ENCODE results near the gene TMEFF1. TPM values are rescaled to one million over a fixed set of nuclear protein-coding genes. Genes with fewer than 3 reads are reported as not detected.
"Not testable (repeated sequence)": the region's sequence is repeated elsewhere in the genome, so short reads cannot be mapped to it uniquely, and the experiment has no call there.

The TMEFF1 gene
- total RNA-seq, 1 experiment from 2014 or later, result not detected

GRCh38 chr9:100473276-100474081 is 530 bp downstream of the TMEFF1 start:
- H3K27me3 ChIP-seq, result no peaks in the 10 kb centered on the region
- peak overlapping the region; percentile 56 for H3K4me3 ChIP-seq
- H3K9me3 ChIP-seq, result no peaks in the 10 kb centered on the region
- no peaks in the 10 kb centered on the region for H3K36me3 ChIP-seq
- DNase-seq, result peak; percentile 49

DNA sequence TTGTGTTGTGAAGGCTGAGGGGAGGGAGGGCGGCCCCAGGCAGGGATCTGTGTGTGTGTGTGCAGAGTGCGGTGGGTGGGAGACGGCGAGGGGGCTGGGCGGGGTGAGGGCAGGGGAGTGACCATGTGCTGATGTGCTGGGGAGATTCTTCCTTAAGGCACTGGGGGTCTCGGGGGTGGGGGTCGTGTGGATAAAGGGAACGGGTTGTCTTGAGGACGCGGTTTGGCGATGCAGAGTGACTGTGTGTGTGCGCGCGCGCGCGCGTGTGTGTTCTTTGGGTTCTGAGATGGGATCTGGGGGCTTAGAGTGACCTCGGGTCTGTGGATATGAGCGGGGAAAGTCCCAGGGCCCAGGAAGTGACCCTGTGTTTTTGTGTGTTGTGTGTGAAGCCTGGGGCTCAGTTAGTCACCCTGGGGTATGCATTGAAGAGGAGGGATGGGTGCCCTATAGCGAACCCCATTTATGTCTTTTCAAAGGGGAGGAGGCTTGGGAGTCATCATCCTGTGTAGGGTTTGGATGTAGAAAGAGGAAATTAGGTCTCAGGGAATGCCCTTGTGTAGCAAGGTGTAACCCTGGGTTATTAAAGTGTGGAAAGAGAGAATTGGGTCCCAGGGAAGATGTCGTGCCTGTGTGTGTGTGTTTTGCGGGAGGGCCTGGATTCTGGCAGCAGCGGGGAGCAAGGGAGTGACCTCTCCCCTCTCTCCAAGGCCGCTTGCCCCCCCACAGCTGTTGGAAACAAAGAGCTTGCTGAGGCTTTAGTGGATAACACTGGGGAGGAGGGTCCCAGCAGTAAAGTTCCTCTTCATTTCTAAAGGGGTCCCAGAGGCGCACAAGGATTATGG is 1.4 kb downstream of the TMEFF1 start:
- no peak for DNase-seq
- Histone ChIP-seq H3K36me3 (no peaks in the 10 kb centered on the region), H3K27me3 (no peaks in the 10 kb centered on the region), H3K9me3 (no peaks in the 10 kb centered on the region), H3K4me3 (peak overlapping the region; percentile 56; the same call in 1 of the 2 replicates)

- H3K27me3 ChIP-seq, result no peaks in the 10 kb centered on the region
- no peak for DNase-seq
- no peaks in the 10 kb centered on the region for H3K36me3 ChIP-seq
- no peak overlapping the region for H3K4me3 ChIP-seq
- H3K9me3 ChIP-seq, result no peaks in the 10 kb centered on the region
Observed at GRCh38 chr9:100474924-100475276, 2.0 kb downstream of the TMEFF1 start.

- Histone ChIP-seq H3K9me3 (no peaks in the 10 kb centered on the region; the same call in 1 of the 2 replicates), H3K4me3 (no peak overlapping the region), H3K27me3 (no peaks in the 10 kb centered on the region), H3K36me3 (no peaks in the 10 kb centered on the region)
- no peak for DNase-seq
Observed at GRCh38 chr9:100477241-100477640, 4.3 kb downstream of the TMEFF1 start.

- Histone ChIP-seq H3K9me3 (no peaks in the 10 kb centered on the region; the same call in 1 of the 2 replicates), H3K4me3 (no peak overlapping the region), H3K36me3 (no peaks in the 10 kb centered on the region), H3K27me3 (no peaks in the 10 kb centered on the region)
- DNase-seq, result no peak
Observed at GRCh38 chr9:100478192-100478591, 5.2 kb downstream of the TMEFF1 start.

DNA sequence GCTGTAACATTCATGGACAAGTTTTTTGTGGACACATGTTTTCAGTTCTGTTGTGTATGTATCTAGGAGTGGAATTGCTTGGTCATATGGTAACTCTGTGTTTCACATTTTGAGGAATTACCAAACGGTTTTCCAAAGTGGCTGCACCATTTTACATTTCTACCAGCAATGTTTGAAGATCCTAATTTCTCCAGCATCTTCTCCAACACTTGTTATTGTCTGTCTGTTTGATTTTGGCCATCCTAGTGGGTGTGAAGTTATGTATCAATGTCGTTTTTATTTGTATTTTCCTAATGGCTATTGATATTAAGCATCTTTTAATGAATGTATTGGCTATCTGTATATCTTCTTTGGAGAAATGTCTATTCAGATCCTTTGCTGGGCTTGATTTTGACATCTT is 6.9 kb downstream of the TMEFF1 start:
- H3K4me3 ChIP-seq, result no peak overlapping the region
- DNase-seq, result no peak
- no peaks in the 10 kb centered on the region for H3K36me3 ChIP-seq
- H3K9me3 ChIP-seq, result no peaks in the 10 kb centered on the region; the same call in 1 of the 2 replicates
- no peaks in the 10 kb centered on the region for H3K27me3 ChIP-seq

DNA sequence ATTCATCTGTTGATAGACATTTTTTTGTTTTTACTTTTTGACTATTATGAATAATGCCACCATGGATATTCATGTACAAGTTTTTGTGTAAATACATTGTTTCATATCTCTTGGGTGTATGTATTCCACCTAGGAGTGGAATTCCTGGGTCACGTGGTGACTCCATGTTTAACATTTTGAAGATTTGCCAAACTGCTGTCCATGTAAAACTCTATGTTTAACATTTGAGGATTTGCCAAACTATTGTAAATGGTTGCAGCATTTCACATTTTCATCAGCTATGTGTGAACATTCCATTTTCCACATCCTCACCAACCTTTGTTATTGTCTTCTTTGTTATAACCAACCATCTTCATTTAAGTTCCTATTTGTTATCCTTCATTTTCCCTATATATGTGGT is 12.2 kb downstream of the TMEFF1 start:
- Histone ChIP-seq H3K27me3 (no peaks in the 10 kb centered on the region), H3K9me3 (no peaks in the 10 kb centered on the region; the same call in 1 of the 2 replicates), H3K36me3 (no peaks in the 10 kb centered on the region), H3K4me3 (no peak overlapping the region)
- no peak for DNase-seq

- no peak for DNase-seq
- H3K9me3 ChIP-seq, result no peaks in the 10 kb centered on the region
- H3K27me3 ChIP-seq, result no peaks in the 10 kb centered on the region
- H3K4me3 ChIP-seq, result no peak overlapping the region
- no peaks in the 10 kb centered on the region for H3K36me3 ChIP-seq
Observed at GRCh38 chr9:100486479-100487176, 13.7 kb downstream of the TMEFF1 start.

DNA sequence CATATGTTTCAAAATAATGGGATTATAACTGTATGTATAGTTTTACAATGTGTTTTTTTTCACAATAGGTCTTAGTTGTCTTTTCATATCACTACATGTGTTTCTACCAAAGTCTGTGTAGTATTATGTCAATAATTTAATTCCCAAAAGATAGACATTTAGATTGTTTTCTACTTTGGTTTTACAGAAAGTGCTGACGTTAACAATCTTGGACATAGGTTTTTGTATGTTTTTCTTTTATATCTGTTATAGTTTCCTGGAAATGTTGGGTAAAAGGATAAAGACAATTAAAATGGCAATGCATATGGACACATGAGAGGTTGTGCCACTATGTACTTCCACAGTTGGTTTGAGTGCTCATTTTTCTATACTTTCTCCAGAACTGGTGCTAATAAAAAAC is 15.2 kb downstream of the TMEFF1 start:
- no peaks in the 10 kb centered on the region for H3K9me3 ChIP-seq
- DNase-seq, result no peak
- no peak overlapping the region for H3K4me3 ChIP-seq
- no peaks in the 10 kb centered on the region for H3K27me3 ChIP-seq
- no peaks in the 10 kb centered on the region for H3K36me3 ChIP-seq

DNA sequence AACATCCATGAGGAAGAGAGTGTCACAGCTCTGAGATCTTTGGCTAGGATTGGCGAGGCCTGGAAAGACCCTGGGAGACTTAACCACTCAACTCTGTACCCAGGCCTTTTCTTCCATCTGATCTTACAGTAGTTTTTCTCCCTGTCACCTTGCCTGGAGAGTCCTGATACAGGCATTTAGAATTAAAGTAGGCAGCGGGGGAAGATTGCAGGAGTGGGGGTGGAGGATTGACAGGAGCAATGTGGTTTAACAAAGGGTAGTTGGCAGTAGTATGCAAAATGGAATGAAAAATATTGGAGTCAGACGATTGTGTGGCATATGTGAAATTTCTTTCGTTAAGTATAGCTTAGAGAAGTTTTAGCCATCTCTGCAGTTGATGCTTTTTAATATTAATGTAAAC is 16.9 kb downstream of the TMEFF1 start:
- Histone ChIP-seq H3K27me3 (no peaks in the 10 kb centered on the region), H3K4me3 (no peak overlapping the region), H3K9me3 (no peaks in the 10 kb centered on the region), H3K36me3 (no peaks in the 10 kb centered on the region)
- no peak for DNase-seq

DNA sequence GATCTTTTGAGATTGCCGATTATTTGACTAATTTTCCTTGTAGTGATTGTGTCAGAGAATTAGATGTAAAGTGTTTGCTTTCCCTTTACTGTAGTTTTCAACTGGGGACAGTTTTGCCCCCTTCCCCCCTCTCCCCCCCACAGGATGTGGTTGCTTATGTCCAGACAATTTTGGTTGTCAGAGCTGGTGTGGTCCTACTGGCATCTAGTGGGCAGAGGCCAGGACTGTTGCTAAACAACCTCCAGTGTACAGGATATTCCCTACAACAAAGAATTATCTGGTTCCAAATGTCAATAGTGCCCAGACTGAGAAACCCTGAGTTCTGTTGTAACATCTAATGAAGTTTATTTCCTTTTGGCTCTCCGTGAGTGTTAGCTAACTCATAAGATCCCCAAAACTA is 20.0 kb downstream of the TMEFF1 start:
- Histone ChIP-seq H3K27me3 (no peaks in the 10 kb centered on the region), H3K36me3 (no peaks in the 10 kb centered on the region), H3K9me3 (no peaks in the 10 kb centered on the region), H3K4me3 (no peak overlapping the region)
- peak; percentile 9 for DNase-seq

DNA sequence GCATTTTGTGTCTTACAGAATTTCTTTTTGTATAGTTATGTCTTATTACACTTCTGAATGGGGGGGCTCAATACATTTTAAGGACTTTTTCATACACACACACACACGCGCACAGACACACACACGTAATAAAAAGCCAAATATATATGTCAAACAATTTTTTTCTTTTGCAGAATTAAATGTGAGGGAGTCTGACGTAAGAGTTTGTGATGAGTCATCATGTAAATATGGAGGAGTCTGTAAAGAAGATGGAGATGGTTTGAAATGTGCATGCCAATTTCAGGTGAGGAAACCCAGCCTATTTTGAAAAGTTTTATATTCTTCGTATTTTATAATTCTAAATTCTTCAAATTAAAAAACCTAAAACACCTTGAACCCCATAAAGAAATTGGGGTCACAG is 25.6 kb downstream of the TMEFF1 start:
- no peaks in the 10 kb centered on the region for H3K27me3 ChIP-seq

GRCh38 chr9:100499460-100499859 is 26.5 kb downstream of the TMEFF1 start:
- no peaks in the 10 kb centered on the region for H3K27me3 ChIP-seq
- H3K4me3 ChIP-seq, result no peak overlapping the region
- DNase-seq, result no peak
- no peaks in the 10 kb centered on the region for H3K9me3 ChIP-seq
- H3K36me3 ChIP-seq, result no peaks in the 10 kb centered on the region

More for the DNA sequence above, 25.6 kb downstream of the TMEFF1 start:
- no peaks in the 10 kb centered on the region for H3K36me3 ChIP-seq
- no peaks in the 10 kb centered on the region for H3K9me3 ChIP-seq
- no peak for DNase-seq
- H3K4me3 ChIP-seq, result no peak overlapping the region

GRCh38 chr9:100499866-100500265 is 26.9 kb downstream of the TMEFF1 start:
- no peaks in the 10 kb centered on the region for H3K9me3 ChIP-seq
- DNase-seq, result no peak
- no peaks in the 10 kb centered on the region for H3K36me3 ChIP-seq
- H3K27me3 ChIP-seq, result no peaks in the 10 kb centered on the region
- H3K4me3 ChIP-seq, result no peak overlapping the region

DNA sequence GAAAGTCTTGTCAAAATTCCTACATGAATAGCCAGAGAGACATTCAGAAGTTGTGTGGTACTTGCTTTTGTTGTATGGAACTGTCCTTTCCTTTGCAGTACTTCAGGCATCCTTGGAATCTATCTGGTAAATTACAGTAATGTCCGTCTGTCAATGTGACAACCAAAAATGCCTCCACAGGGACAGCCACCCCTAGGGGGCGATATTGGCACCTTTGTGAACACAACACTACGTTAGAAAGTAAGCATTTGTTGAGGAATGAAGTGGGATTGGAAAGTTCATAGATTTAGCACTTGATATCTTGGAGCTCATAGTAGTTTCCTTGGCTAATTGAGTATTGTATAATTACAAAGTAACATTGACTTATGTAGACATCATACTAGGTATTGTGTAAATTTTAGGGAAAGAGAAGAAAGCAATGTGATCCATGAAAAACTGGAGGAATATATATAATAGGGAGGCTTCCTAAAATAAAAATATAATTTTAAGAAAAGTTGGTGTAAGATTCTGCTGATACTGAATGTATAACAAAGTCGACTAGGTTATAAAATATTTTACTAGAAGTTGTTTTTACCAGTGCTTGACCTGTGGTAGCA is 32.7 kb downstream of the TMEFF1 start:
- H3K4me3 ChIP-seq, result no peak overlapping the region
- H3K27me3 ChIP-seq, result no peaks in the 10 kb centered on the region
- no peaks in the 10 kb centered on the region for H3K36me3 ChIP-seq
- DNase-seq, result peak; percentile 35
- no peaks in the 10 kb centered on the region for H3K9me3 ChIP-seq

- not testable (repeated sequence) for DNase-seq, H3K36me3 ChIP-seq
Observed at GRCh38 chr9:100507350-100507749, 34.4 kb downstream of the TMEFF1 start.

DNA sequence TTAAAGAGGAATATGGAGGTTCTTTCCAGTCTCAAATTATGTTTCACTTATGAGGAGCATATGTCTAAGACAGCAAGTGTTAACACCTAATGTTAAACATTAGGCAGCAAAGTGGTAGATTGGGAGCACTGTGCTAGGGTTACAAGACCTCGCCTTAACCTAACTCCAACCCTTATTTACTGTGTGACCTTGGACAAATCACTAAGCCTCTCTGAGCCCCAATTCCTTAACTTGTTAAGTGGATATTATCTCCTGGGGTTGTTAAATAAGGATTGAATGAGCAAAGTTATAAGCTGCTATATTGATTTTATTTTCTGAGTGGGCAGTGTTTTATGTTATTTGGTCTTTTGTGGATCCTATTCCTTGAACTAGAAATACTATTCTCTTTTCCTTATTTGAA is 38.3 kb downstream of the TMEFF1 start:
- Histone ChIP-seq H3K27me3 (no peaks in the 10 kb centered on the region), H3K4me3 (no peak overlapping the region), H3K36me3 (no peaks in the 10 kb centered on the region), H3K9me3 (no peaks in the 10 kb centered on the region)
- no peak for DNase-seq

More at GRCh38 chr9:100507350-100507749, 34.4 kb downstream of the TMEFF1 start:
- H3K27me3 ChIP-seq, H3K9me3 ChIP-seq, H3K4me3 ChIP-seq: not testable (repeated sequence)

Data from MG63 (cell line).